T-helper 2 cell treated with Interferon-gamma antibody and Interleukin-4, amounts not matched to agents 5 μg/mL and 100 μg/mL, for 36 hours (primary cell): ENCODE measurements around the gene KIAA1614.

Experiments
- DNase-seq: peaks from one replicate; pipeline ENCODE4 v3.0.0; 2021; ENCODE audit warnings: low spot score
- H3K27ac Mint-ChIP-seq: one replicate; pipeline ENCODE4 v1.8.0; 2021; ENCODE audit warnings: mild to moderate bottlenecking, mixed read lengths
- H3K27me3 Mint-ChIP-seq: one replicate; pipeline ENCODE4 v1.8.0; 2021; ENCODE audit warnings: low read depth, mixed read lengths
- H3K36me3 Mint-ChIP-seq: one replicate; pipeline ENCODE4 v1.8.0; 2021; ENCODE audit warnings: low read depth, mixed read lengths
- H3K4me1 Mint-ChIP-seq: one replicate; pipeline ENCODE4 v1.8.0; 2021; ENCODE audit warnings: low read depth, mixed read lengths
- H3K4me3 Mint-ChIP-seq: one replicate; pipeline ENCODE4 v1.8.0; 2022; ENCODE audit warnings: mild to moderate bottlenecking, moderate library complexity, mixed read lengths
- H3K9me3 Mint-ChIP-seq: one replicate; pipeline ENCODE4 v1.8.0; 2021; ENCODE audit warnings: mixed read lengths

KIAA1614 gene

GRCh38 chr1:180925471-180926051 lies 12.9 kb downstream of the KIAA1614 start:
- Mint-ChIP-seq H3K27ac (no peak overlapping the region), H3K9me3 (no peaks in the 10 kb centered on the region), H3K36me3 (no peaks in the 10 kb centered on the region), H3K27me3 (no peaks in the 10 kb centered on the region), H3K4me1 (no peaks in the 10 kb centered on the region), H3K4me3 (no peak overlapping the region)
- no peak for DNase-seq

GRCh38 chr1:180926164-180926981 lies 13.7 kb downstream of the KIAA1614 start:
- no peak overlapping the region for H3K4me3 Mint-ChIP-seq
- no peaks in the 10 kb centered on the region for H3K9me3 Mint-ChIP-seq
- no peaks in the 10 kb centered on the region for H3K4me1 Mint-ChIP-seq

GRCh38 chr1:180927348-180927747 lies 14.7 kb downstream of the KIAA1614 start:
- Mint-ChIP-seq H3K36me3 (no peaks in the 10 kb centered on the region), H3K9me3 (no peaks in the 10 kb centered on the region), H3K27me3 (no peaks in the 10 kb centered on the region), H3K4me1 (no peaks in the 10 kb centered on the region), H3K27ac (no peak overlapping the region), H3K4me3 (no peak overlapping the region)
- no peak for DNase-seq

More at GRCh38 chr1:180926164-180926981, 13.7 kb downstream of the KIAA1614 start:
- no peak overlapping the region for H3K27ac Mint-ChIP-seq
- H3K27me3 Mint-ChIP-seq, result no peaks in the 10 kb centered on the region
- H3K36me3 Mint-ChIP-seq, result no peaks in the 10 kb centered on the region
- DNase-seq, result no peak

- DNase-seq, result no peak
- no peak overlapping the region for H3K27ac Mint-ChIP-seq
- H3K9me3 Mint-ChIP-seq, result no peaks in the 10 kb centered on the region
- H3K36me3 Mint-ChIP-seq, result no peaks in the 10 kb centered on the region
- H3K4me3 Mint-ChIP-seq, result no peak overlapping the region
- H3K27me3 Mint-ChIP-seq, result no peaks in the 10 kb centered on the region
- H3K4me1 Mint-ChIP-seq, result no peaks in the 10 kb centered on the region
Observed at GRCh38 chr1:180927841-180928240, 15.1 kb downstream of the KIAA1614 start.

- H3K4me3 Mint-ChIP-seq, result no peak overlapping the region
Observed at GRCh38 chr1:180928331-180929230, 15.9 kb downstream of the KIAA1614 start.

GRCh38 chr1:180929389-180929788 lies 16.7 kb downstream of the KIAA1614 start:
- H3K9me3 Mint-ChIP-seq, result no peaks in the 10 kb centered on the region
- H3K27ac Mint-ChIP-seq, result no peak overlapping the region
- H3K4me3 Mint-ChIP-seq, result no peak overlapping the region
- no peaks in the 10 kb centered on the region for H3K36me3 Mint-ChIP-seq
- no peak for DNase-seq
- peaks cover under 1% of the 10 kb centered on the region for H3K4me1 Mint-ChIP-seq
- H3K27me3 Mint-ChIP-seq, result no peaks in the 10 kb centered on the region

More at GRCh38 chr1:180928331-180929230, 15.9 kb downstream of the KIAA1614 start:
- H3K27me3 Mint-ChIP-seq, result no peaks in the 10 kb centered on the region
- no peaks in the 10 kb centered on the region for H3K4me1 Mint-ChIP-seq
- H3K36me3 Mint-ChIP-seq, result no peaks in the 10 kb centered on the region
- no peak overlapping the region for H3K27ac Mint-ChIP-seq
- no peak for DNase-seq
- no peaks in the 10 kb centered on the region for H3K9me3 Mint-ChIP-seq

GRCh38 chr1:180930687-180931086 lies 18.0 kb downstream of the KIAA1614 start:
- Mint-ChIP-seq H3K9me3 (no peaks in the 10 kb centered on the region), H3K4me3 (no peak overlapping the region), H3K27me3 (no peaks in the 10 kb centered on the region), H3K36me3 (no peaks in the 10 kb centered on the region), H3K4me1 (peaks cover 2% of the 10 kb centered on the region), H3K27ac (no peak overlapping the region)
- DNase-seq, result no peak

- Mint-ChIP-seq H3K27me3 (no peaks in the 10 kb centered on the region), H3K36me3 (no peaks in the 10 kb centered on the region), H3K4me1 (peaks cover 2% of the 10 kb centered on the region), H3K9me3 (no peaks in the 10 kb centered on the region), H3K4me3 (no peak overlapping the region), H3K27ac (no peak overlapping the region)
- no peak for DNase-seq
Observed at GRCh38 chr1:180931529-180931928, 18.8 kb downstream of the KIAA1614 start.

- Mint-ChIP-seq H3K27ac (no peak overlapping the region), H3K4me1 (peaks cover 2% of the 10 kb centered on the region), H3K27me3 (no peaks in the 10 kb centered on the region), H3K9me3 (no peaks in the 10 kb centered on the region), H3K4me3 (no peak overlapping the region), H3K36me3 (no peaks in the 10 kb centered on the region)
- DNase-seq, result no peak
Observed at GRCh38 chr1:180932378-180932777, 19.7 kb downstream of the KIAA1614 start.

- H3K27ac Mint-ChIP-seq, result no peak overlapping the region
- peaks cover 2% of the 10 kb centered on the region for H3K4me1 Mint-ChIP-seq
- no peaks in the 10 kb centered on the region for H3K36me3 Mint-ChIP-seq
Observed at GRCh38 chr1:180933141-180933540, 20.4 kb downstream of the KIAA1614 start.

GRCh38 chr1:180934563-180934962 lies 21.9 kb downstream of the KIAA1614 start:
- no peak for DNase-seq
- Mint-ChIP-seq H3K4me3 (no peak overlapping the region), H3K4me1 (peaks cover 4% of the 10 kb centered on the region), H3K27me3 (no peaks in the 10 kb centered on the region), H3K27ac (no peak overlapping the region), H3K36me3 (no peaks in the 10 kb centered on the region), H3K9me3 (no peaks in the 10 kb centered on the region)

More at GRCh38 chr1:180933141-180933540, 20.4 kb downstream of the KIAA1614 start:
- H3K27me3 Mint-ChIP-seq, result no peaks in the 10 kb centered on the region
- no peaks in the 10 kb centered on the region for H3K9me3 Mint-ChIP-seq
- H3K4me3 Mint-ChIP-seq, result no peak overlapping the region
- no peak for DNase-seq

- H3K27me3 Mint-ChIP-seq, result no peaks in the 10 kb centered on the region
- no peak overlapping the region for H3K27ac Mint-ChIP-seq
- no peak overlapping the region for H3K4me3 Mint-ChIP-seq
- no peak for DNase-seq
- H3K36me3 Mint-ChIP-seq, result no peaks in the 10 kb centered on the region
- peaks cover 4% of the 10 kb centered on the region for H3K4me1 Mint-ChIP-seq
- H3K9me3 Mint-ChIP-seq, result no peaks in the 10 kb centered on the region
Observed at GRCh38 chr1:180935326-180936109, 22.8 kb downstream of the KIAA1614 start.
